HL-60 (cell line): ENCODE data around the gene CALN1.

ENCODE experiments used
- DNase-seq, 2 experiments: peaks; one replicate each; pipeline ENCODE4 v3.0.0-alpha.2; 2010 to 2020; ENCODE audit warnings: low read depth in 1 of 2, low spot score in 1 of 2
- H3K27ac ChIP-seq: fragments of 250-450 bp; sonication (Bioruptor Pico); replicated peaks from 2 replicates; pipeline ENCODE4 v1.5.1; 2020; ENCODE audit warnings: mild to moderate bottlenecking, moderate library complexity
- H3K27me3 ChIP-seq: fragments of 250-450 bp; sonication (Bioruptor Pico); 2 replicates; pipeline ENCODE4 v1.5.1; 2021; ENCODE audit warnings: mild to moderate bottlenecking, moderate library complexity; ENCODE audit not compliant: insufficient read depth, poor library complexity, severe bottlenecking
- H3K4me3 ChIP-seq: replicated peaks from 2 replicates; pipeline ENCODE4 v1.5.1; 2011; ENCODE audit warnings: mild to moderate bottlenecking, control low read depth, low read length; ENCODE audit not compliant: insufficient read depth
- GABPA ChIP-seq: IDR thresholded peaks from 2 replicates; pipeline ENCODE4 v1.6.1; 2012; ENCODE audit warnings: low read depth
- POLR2AphosphoS5 ChIP-seq: IDR thresholded peaks from 2 replicates; pipeline ENCODE4 v1.6.1; 2012; ENCODE audit warnings: low read depth
- SPI1 ChIP-seq: IDR thresholded peaks from 2 replicates; pipeline ENCODE4 v1.6.1; 2012; ENCODE audit warnings: low read depth, mild to moderate bottlenecking, borderline replicate concordance
- TF ChIP-seq, protein P1 (sequence below): IDR thresholded peaks from one replicate; pipeline ENCODE4 v1.5.1; 2011; ENCODE audit warnings: low read length, control low read depth, inconsistent platforms; ENCODE audit not compliant: insufficient read depth
- TF ChIP-seq, protein P2 (sequence below): IDR thresholded peaks from 2 replicates; pipeline ENCODE4 v1.6.1; 2012; ENCODE audit warnings: low read depth; ENCODE audit not compliant: insufficient replicate concordance

Gene CALN1

DNA sequence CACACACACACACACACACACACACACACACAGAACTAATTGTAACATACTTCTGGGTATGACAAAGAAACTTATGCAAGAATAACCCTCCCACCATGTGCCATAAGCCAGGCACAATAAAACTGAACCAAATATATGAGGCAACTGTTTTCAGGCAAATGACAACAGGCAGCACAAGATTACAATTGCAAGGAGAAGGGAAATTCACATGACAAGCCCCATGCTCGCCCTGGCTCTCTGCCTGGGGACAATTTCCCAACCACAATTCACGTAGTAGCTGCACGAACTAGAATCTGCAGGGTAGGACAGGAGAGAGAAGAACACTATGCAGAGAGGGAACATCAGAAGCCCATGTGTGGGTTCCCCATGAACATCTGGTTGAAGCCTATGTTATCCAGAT lies 143.3 kb downstream of the CALN1 start:
- H3K4me3 ChIP-seq: no peak overlapping the region
- no peaks in the 10 kb centered on the region for H3K27me3 ChIP-seq
- no peak for TF ChIP-seq POLR2AphosphoS5
- no peak for TF ChIP-seq GABPA
- TF ChIP-seq, protein P1, sequence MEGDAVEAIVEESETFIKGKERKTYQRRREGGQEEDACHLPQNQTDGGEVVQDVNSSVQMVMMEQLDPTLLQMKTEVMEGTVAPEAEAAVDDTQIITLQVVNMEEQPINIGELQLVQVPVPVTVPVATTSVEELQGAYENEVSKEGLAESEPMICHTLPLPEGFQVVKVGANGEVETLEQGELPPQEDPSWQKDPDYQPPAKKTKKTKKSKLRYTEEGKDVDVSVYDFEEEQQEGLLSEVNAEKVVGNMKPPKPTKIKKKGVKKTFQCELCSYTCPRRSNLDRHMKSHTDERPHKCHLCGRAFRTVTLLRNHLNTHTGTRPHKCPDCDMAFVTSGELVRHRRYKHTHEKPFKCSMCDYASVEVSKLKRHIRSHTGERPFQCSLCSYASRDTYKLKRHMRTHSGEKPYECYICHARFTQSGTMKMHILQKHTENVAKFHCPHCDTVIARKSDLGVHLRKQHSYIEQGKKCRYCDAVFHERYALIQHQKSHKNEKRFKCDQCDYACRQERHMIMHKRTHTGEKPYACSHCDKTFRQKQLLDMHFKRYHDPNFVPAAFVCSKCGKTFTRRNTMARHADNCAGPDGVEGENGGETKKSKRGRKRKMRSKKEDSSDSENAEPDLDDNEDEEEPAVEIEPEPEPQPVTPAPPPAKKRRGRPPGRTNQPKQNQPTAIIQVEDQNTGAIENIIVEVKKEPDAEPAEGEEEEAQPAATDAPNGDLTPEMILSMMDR: no peak
- TF ChIP-seq SPI1: no peak
- TF ChIP-seq, protein P2, sequence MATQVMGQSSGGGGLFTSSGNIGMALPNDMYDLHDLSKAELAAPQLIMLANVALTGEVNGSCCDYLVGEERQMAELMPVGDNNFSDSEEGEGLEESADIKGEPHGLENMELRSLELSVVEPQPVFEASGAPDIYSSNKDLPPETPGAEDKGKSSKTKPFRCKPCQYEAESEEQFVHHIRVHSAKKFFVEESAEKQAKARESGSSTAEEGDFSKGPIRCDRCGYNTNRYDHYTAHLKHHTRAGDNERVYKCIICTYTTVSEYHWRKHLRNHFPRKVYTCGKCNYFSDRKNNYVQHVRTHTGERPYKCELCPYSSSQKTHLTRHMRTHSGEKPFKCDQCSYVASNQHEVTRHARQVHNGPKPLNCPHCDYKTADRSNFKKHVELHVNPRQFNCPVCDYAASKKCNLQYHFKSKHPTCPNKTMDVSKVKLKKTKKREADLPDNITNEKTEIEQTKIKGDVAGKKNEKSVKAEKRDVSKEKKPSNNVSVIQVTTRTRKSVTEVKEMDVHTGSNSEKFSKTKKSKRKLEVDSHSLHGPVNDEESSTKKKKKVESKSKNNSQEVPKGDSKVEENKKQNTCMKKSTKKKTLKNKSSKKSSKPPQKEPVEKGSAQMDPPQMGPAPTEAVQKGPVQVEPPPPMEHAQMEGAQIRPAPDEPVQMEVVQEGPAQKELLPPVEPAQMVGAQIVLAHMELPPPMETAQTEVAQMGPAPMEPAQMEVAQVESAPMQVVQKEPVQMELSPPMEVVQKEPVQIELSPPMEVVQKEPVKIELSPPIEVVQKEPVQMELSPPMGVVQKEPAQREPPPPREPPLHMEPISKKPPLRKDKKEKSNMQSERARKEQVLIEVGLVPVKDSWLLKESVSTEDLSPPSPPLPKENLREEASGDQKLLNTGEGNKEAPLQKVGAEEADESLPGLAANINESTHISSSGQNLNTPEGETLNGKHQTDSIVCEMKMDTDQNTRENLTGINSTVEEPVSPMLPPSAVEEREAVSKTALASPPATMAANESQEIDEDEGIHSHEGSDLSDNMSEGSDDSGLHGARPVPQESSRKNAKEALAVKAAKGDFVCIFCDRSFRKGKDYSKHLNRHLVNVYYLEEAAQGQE: no peak
- no peak for DNase-seq
- H3K27ac ChIP-seq: no peak overlapping the region

DNA sequence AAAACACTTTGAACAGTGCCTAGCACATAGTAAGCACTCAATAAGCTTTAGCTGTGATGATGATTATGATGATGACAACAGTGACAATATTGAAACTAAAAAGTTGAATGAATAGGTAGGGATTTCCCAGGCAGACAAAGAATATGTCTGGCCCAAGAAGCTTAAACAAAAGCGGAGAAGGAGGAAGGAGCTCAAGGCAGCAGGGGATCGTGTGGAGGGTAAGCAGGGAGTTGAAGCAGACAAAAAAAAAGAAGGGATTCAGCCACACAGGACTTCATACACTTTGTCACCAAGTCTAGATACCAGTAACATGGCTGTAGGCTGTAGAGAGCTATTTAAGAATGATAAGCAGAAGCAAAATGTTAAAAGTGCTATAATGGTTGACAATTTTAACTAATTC lies 144.0 kb downstream of the CALN1 start:
- no peak overlapping the region for H3K4me3 ChIP-seq
- no peak for DNase-seq
- TF ChIP-seq GABPA (no peak), POLR2AphosphoS5 (no peak), SPI1 (no peak)
- TF ChIP-seq, protein P1: no peak
- TF ChIP-seq, protein P2: no peak
- no peak overlapping the region for H3K27ac ChIP-seq
- H3K27me3 ChIP-seq: no peaks in the 10 kb centered on the region

DNA sequence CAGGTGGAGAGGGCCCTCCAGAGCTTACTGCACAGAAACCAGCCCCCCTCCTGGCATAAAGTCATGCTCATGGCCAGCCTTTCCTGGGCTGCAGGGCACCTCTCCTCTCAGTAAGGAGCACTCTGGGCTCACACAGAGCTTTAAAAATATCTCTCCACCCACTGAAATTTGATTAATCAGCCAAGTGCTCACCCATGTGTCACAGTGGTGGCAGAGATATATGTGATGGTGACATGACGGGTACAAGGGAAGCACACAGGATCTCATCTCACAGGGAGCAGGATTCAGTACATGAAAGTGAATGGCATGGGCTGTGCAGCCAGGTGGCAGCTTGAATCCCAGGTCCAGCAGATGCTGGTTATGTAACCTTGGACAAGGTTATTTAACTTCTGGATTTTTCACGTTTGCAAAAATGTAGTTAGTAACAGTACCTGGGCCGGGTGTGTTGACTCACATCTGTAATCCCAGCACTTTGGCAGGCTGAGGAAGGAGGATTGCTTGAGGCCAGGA lies 144.8 kb downstream of the CALN1 start:
- TF ChIP-seq SPI1 (no peak), GABPA (no peak), POLR2AphosphoS5 (no peak)
- TF ChIP-seq, protein P2: no peak
- TF ChIP-seq, protein P1: no peak
- no peaks in the 10 kb centered on the region for H3K27me3 ChIP-seq
- DNase-seq: no peak
- no peak overlapping the region for H3K27ac ChIP-seq
- H3K4me3 ChIP-seq: no peak overlapping the region
